IMR-90 (cell line): Measurements from ENCODE around the gene POLD4. TPM values are rescaled to one million over a fixed set of nuclear protein-coding genes. Genes with fewer than 3 reads are reported as not detected.
A peak's percentile ranks its signal among the peaks of the same experiment; 100 is the strongest.

Experiments used
- ATAC-seq: fragments of 200-7000 bp; cut with Tn5 transposase; 2 replicates; pipeline ENCODE4 v1.9.1; 2020; ENCODE audit warnings: low read depth, mild to moderate bottlenecking, moderate library complexity
- BruUV-seq: library from RNA; stranded (reverse); fragments of 400-500 nt; replicated peaks from 2 replicates; lab custom pipeline; 2021; lab: Mats Ljungman, UMichigan
- CTCF ChIA-PET: fragments of 300-600 bp; formaldehyde crosslinking; extraction: SDS; loops from one replicate; lab custom pipeline; 2021; ENCODE audit warnings: antibody characterized with exemption; lab: Yijun Ruan, JAX
- POLR2A ChIA-PET: fragments of 300-600 bp; sonication (Branson Sonifier 250); formaldehyde crosslinking; loops from one replicate; lab custom pipeline; 2022; ENCODE audit warnings: antibody characterized with exemption; ENCODE audit not compliant: unreplicated experiment; lab: Charles Lee
- DNase-seq: peaks from one replicate; pipeline ENCODE4 v3.0.0; 2013
- H2AFZ ChIP-seq: replicated peaks from 2 replicates; pipeline ENCODE3; 2013; ENCODE audit warnings: low read length, mild to moderate bottlenecking; ENCODE audit not compliant: poor library complexity
- H2AK5ac ChIP-seq: 2 replicates; pipeline ENCODE4 v1.6.1; 2013; ENCODE audit warnings: low read depth, low read length, inconsistent platforms
- H2AK9ac ChIP-seq: replicated peaks from 2 replicates; pipeline ENCODE3; 2013; ENCODE audit warnings: mild to moderate bottlenecking, low read depth, low read length, moderate library complexity; ENCODE audit not compliant: poor library complexity
- H2BK120ac ChIP-seq: 2 replicates; pipeline ENCODE4 v1.6.1; 2013; ENCODE audit warnings: low read depth, low read length, inconsistent platforms
- H2BK15ac ChIP-seq: 3 replicates; pipeline ENCODE4 v1.6.1; 2013; ENCODE audit warnings: low read depth, low read length, inconsistent platforms
- H2BK20ac ChIP-seq: 2 replicates; pipeline ENCODE4 v1.6.1; 2013; ENCODE audit warnings: low read depth, mild to moderate bottlenecking, inconsistent platforms, low read length, moderate library complexity
- H2BK5ac ChIP-seq: 2 replicates; pipeline ENCODE4 v1.6.1; 2013; ENCODE audit warnings: mild to moderate bottlenecking, low read depth, low read length, inconsistent platforms; ENCODE audit not compliant: poor library complexity, severe bottlenecking
- H3K14ac ChIP-seq: replicated peaks from 2 replicates; pipeline ENCODE4 v1.6.1; 2013; ENCODE audit warnings: low read depth, low read length, inconsistent platforms
- H3K18ac ChIP-seq: 2 replicates; pipeline ENCODE4 v1.6.1; 2013; ENCODE audit warnings: low read depth, low read length, control low read depth
- H3K23ac ChIP-seq: 2 replicates; pipeline ENCODE4 v1.6.1; 2013; ENCODE audit warnings: low read depth, low read length, inconsistent platforms
- H3K27ac ChIP-seq: 2 replicates; pipeline ENCODE4 v1.5.1; 2013; ENCODE audit warnings: mild to moderate bottlenecking, control low read depth, low read length; ENCODE audit not compliant: insufficient read depth
- H3K27me3 ChIP-seq: 2 replicates; pipeline ENCODE4 v1.6.1; 2013; ENCODE audit warnings: low read length; ENCODE audit not compliant: control insufficient read depth, insufficient read depth
- H3K36me3 ChIP-seq: 2 replicates; pipeline ENCODE4 v1.6.1; 2013; ENCODE audit warnings: low read length, mixed read lengths; ENCODE audit not compliant: control insufficient read depth, insufficient read depth
- H3K4ac ChIP-seq: 2 replicates; pipeline ENCODE4 v1.6.1; 2013; ENCODE audit warnings: low read depth, low read length, inconsistent platforms
- H3K4me1 ChIP-seq: 2 replicates; pipeline ENCODE4 v1.6.1; 2013; ENCODE audit warnings: low read length, mixed read lengths; ENCODE audit not compliant: control insufficient read depth, insufficient read depth
- H3K4me2 ChIP-seq: 2 replicates; pipeline ENCODE4 v1.6.1; 2013; ENCODE audit warnings: low read depth, mild to moderate bottlenecking, control low read depth, low read length, moderate library complexity
- H3K4me3 ChIP-seq: 2 replicates; pipeline ENCODE4 v1.5.1; 2013; ENCODE audit warnings: low read depth, mild to moderate bottlenecking, control low read depth, low read length, moderate library complexity; ENCODE audit not compliant: insufficient read depth
- H3K56ac ChIP-seq: 2 replicates; pipeline ENCODE4 v1.6.1; 2013; ENCODE audit warnings: low read length, inconsistent platforms; ENCODE audit not compliant: insufficient read depth; ENCODE audit errors: extremely low read depth
- H3K79me1 ChIP-seq, 2 experiments: 2 replicates each; pipeline ENCODE4 v1.6.1; 2013; ENCODE audit warnings: low read length in 2 of 2, inconsistent platforms in 1 of 2, low read depth in 1 of 2
- H3K9ac ChIP-seq: 2 replicates; pipeline ENCODE4 v1.6.1; 2013; ENCODE audit warnings: low read depth, low read length, control low read depth
- H3K9me1 ChIP-seq: 2 replicates; pipeline ENCODE4 v1.6.1; 2013; ENCODE audit warnings: low read length, inconsistent platforms; ENCODE audit not compliant: insufficient read depth
- H3K9me3 ChIP-seq: 2 replicates; pipeline ENCODE4 v1.6.1; 2013; ENCODE audit warnings: low read length; ENCODE audit not compliant: control insufficient read depth, insufficient read depth
- H4K20me1 ChIP-seq: 2 replicates; pipeline ENCODE4 v1.6.1; 2013; ENCODE audit warnings: low read length, inconsistent platforms; ENCODE audit not compliant: insufficient read depth
- H4K5ac ChIP-seq: 2 replicates; pipeline ENCODE4 v1.6.1; 2013; ENCODE audit warnings: mild to moderate bottlenecking, low read depth, low read length, control low read depth
- H4K8ac ChIP-seq, 2 experiments: 2 replicates each; pipeline ENCODE4 v1.6.1; 2013; ENCODE audit warnings: low read depth in 2 of 2, low read length in 2 of 2, control low read depth in 1 of 2, inconsistent platforms in 1 of 2
- H4K91ac ChIP-seq: 2 replicates; pipeline ENCODE4 v1.6.1; 2013; ENCODE audit warnings: low read depth, low read length, inconsistent platforms; ENCODE audit not compliant: insufficient read depth
- CHD1 ChIP-seq: IDR thresholded peaks from 2 replicates; pipeline ENCODE4 v1.6.1; 2012; ENCODE audit warnings: low read depth, low read length, improper control_type of control experiment
- MXI1 ChIP-seq: IDR thresholded peaks from 2 replicates; pipeline ENCODE4 v1.6.1; 2012; ENCODE audit warnings: low read depth, mild to moderate bottlenecking, low read length, moderate library complexity, borderline replicate concordance
- NFE2L2 ChIP-seq: fragments of 150-350 bp; IDR thresholded peaks from 2 replicates; pipeline ENCODE4 v1.6.1; 2016; ENCODE audit warnings: low read depth, mild to moderate bottlenecking, low read length
- WGBS, 2 experiments: methylation state at CpG; one replicate each; pipeline versions ENCODE4 v1.1.5 to v1.1.7; 2013; ENCODE audit warnings: missing lambda C conversion rate in 2 of 2; ENCODE audit not compliant: insufficient read length in 1 of 2; ENCODE audit errors: extremely low coverage in 2 of 2; 5-methylcytosine and 5-hydroxymethylcytosine counted together
- dilution Hi-C: fragments of 300-500 bp; cut with HindIII; formaldehyde crosslinking; loops from one replicate; pipeline ENCODE4 v1.14.3; 2018; ENCODE audit warnings: low sequenced_read_pairs; ENCODE audit not compliant: unreplicated experiment
- in situ Hi-C: fragments of 300-500 bp; cut with MboI; formaldehyde crosslinking; loops from 3 replicates; pipeline ENCODE4 v1.14.3; 2019; ENCODE audit warnings: low sequenced_read_pairs, inconsistent platforms, mixed read lengths
- intact Hi-C: fragments of 100-400 bp; cut with micrococcal nuclease; formaldehyde crosslinking; loops from 2 replicates; pipeline ENCODE4 v1.10.0; 2022
- polyA plus RNA-seq, 3 experiments: library from polyadenylated mRNA; depleted of rRNA; stranded (reverse); fragments of >200 nt; gene quantifications; 2 replicates each; pipeline ENCODE4 v1.2.3, GENCODE V29; 2012; ENCODE audit warnings: low replicate concordance in 1 of 3
- total RNA-seq: library from RNA; depleted of rRNA; stranded (reverse); fragments of >200 nt; gene quantifications from 2 replicates; pipeline ENCODE4 v1.2.3, GENCODE V29; 2012

POLD4 gene
- total and polyA plus RNA-seq, 2 of the 4 experiments (the other 2 are of a cell fraction), result 46.4 to 133 TPM

DNA sequence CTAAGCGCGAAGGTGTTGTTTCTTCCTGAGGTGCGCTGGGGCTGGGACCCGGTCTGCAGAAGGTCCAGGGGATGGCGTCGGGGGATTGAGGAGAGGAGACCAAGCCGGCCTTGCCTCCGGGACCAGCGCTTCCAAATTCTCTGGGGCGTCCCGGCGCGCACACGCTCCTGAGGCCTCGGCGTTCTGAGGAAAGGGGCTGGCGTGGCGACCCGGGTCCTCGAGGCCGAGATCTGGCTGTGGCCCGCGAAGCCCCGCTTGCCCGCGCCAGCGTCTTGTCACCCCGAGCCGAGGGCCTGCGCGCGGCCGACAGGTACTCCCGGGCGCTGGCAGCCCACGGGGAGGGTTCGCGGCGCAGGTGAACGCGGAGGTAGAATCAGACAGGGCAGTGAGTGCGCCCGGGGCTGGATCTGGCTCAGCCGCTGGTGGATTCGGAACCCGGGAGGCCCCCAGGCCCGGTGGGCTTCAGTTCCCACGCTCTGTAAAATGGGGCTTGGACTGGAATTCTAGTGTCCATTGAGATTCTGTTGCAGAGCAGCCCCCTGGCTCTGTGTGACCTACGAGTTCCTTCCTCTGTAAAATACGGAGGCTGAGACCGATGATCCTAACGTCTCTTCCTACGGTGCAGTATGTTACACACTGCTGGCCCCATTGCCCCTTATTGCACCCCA is 35.3 kb downstream of the POLD4 start:
- H3K4me2 ChIP-seq, result peak overlapping the region; percentile 74
- no peak overlapping the region for H2BK20ac ChIP-seq
- H3K79me1 ChIP-seq, result no peaks in the 10 kb centered on the region; a peak in 1 of 4 replicates
- no peak overlapping the region for H2BK15ac ChIP-seq
- 0 out of 2 replicates have a peak, but pooled peaks cover 2% of the 10 kb centered on the region for H3K4me1 ChIP-seq
- H4K91ac ChIP-seq, result no peak overlapping the region
- WGBS, 2 experiments, result 1% methylated on average over 34 of the region's 53 CpGs; no CpG with 5 or more reads in 1 of the 2 experiments
- dilution Hi-C loops (no loop called here), in situ Hi-C loops (loop anchor here (5.0 to 10.0 kb wide), 2 partner anchors 56 to 233 kb away; no protein-coding TSS in a partner anchor), intact Hi-C loops (loop anchor here (1.0 kb wide), 3 partner anchors 52 to 237 kb away; partner anchors contain the start of gene GRK2)
- no peak overlapping the region for H3K56ac ChIP-seq
- peak overlapping the region; percentile 18; the same call in 1 of the 2 replicates for H3K23ac ChIP-seq
- peak overlapping the region; percentile 7; the same call in 1 of the 2 replicates for H3K4ac ChIP-seq
- peak overlapping the region; percentile 98 for H2AFZ ChIP-seq
- H2AK5ac ChIP-seq, result no peak overlapping the region
- ATAC-seq (peak; percentile 33), DNase-seq (no peak)
- H2AK9ac ChIP-seq, result peak overlapping the region; percentile 87
- H3K9ac ChIP-seq, result peak overlapping the region; percentile 15
- H4K8ac ChIP-seq, result peak overlapping the region in 1 of 2 experiments; percentile 13; a peak in 1 of 4 replicates
- 0 out of 2 replicates have a peak overlapping the region, but pooled peaks have one; percentile 16 for H3K14ac ChIP-seq
- no peaks in the 10 kb centered on the region for H3K27me3 ChIP-seq
- CTCF ChIA-PET, result interaction anchor here (0.6 to 1.6 kb wide), 9 partner anchors 15 to 372 kb away, joined by 3 to 10 read pairs (median 4); partner anchors contain the start of genes GRK2 and SSH3
- H4K20me1 ChIP-seq, result peaks cover 6% of the 10 kb centered on the region; the same call in 1 of the 2 replicates
- peaks cover 3% of the 10 kb centered on the region; the same call in 1 of the 2 replicates for H3K9me1 ChIP-seq
- H3K27ac ChIP-seq, result peak overlapping the region; percentile 7; the same call in 1 of the 2 replicates
- POLR2A ChIA-PET, result interaction anchor here (1.4 kb wide), 1 partner anchor 56 kb away, joined by 7 read pairs; no protein-coding TSS in a partner anchor
- H3K18ac ChIP-seq, result no peak overlapping the region
- peak overlapping the region; percentile 67 for H3K4me3 ChIP-seq
- no peaks in the 10 kb centered on the region for H3K36me3 ChIP-seq
- BruUV-seq, result no TSS peak
- H2BK5ac ChIP-seq, result no peak overlapping the region
- no peaks in the 10 kb centered on the region for H3K9me3 ChIP-seq
- H4K5ac ChIP-seq, result no peak overlapping the region
- no peak overlapping the region for H2BK120ac ChIP-seq
- TF ChIP-seq CHD1 (no peak), NFE2L2 (no peak), MXI1 (peak; percentile 46; the same call in 1 of the 2 replicates)
